Heart left ventricle (tissue), 16 donors: ENCODE data around the gene ELOB. TPM values are rescaled to one million over a fixed set of nuclear protein-coding genes. Genes with fewer than 3 reads are reported as not detected.
A peak's percentile ranks its signal among the peaks of the same experiment; 100 is the strongest.

Experiments used
- ATAC-seq, 4 donors: fragments of 200-7000 bp; cut with Tn5 transposase; one replicate each; pipeline ENCODE4 v1.9.1; 2020 to 2022; ENCODE audit warnings: moderate library complexity in 4 of 4, mild to moderate bottlenecking in 3 of 4, moderate number of reproducible peaks in 1 of 4
- DNase-seq, 5 donors: peaks; one replicate each; pipeline ENCODE4 v3.0.0-alpha.2; 2020
- H3K27ac ChIP-seq, 12 donors: fragments of 200-600 bp; sonication (generic) in 4 of 12; one replicate each; pipeline versions ENCODE4 v1.5.0 to v1.8.0; 2016 to 2022; ENCODE audit warnings: mild to moderate bottlenecking in 2 of 12
- H3K27me3 ChIP-seq, 9 donors: fragments of 200-600 bp; sonication (generic) in 2 of 9; one replicate each; pipeline versions ENCODE4 v1.5.1 to v1.8.0; 2016 to 2022; ENCODE audit warnings: mild to moderate bottlenecking in 3 of 9
- H3K36me3 ChIP-seq, 9 donors: fragments of 200-600 bp; sonication (generic) in 2 of 9; one replicate each; pipeline versions ENCODE4 v1.5.0 to v1.8.0; 2018 to 2022; ENCODE audit warnings: mild to moderate bottlenecking in 2 of 9
- H3K4me1 ChIP-seq, 12 donors: fragments of 200-600 bp; sonication (generic) in 4 of 12; one replicate each; pipeline versions ENCODE4 v1.5.0 to v1.8.0; 2016 to 2022; ENCODE audit warnings: mild to moderate bottlenecking in 3 of 12
- H3K4me3 ChIP-seq, 12 donors: fragments of 200-600 bp; sonication (generic) in 4 of 12; one replicate each; pipeline versions ENCODE4 v1.5.0 to v1.8.0; 2017 to 2022; ENCODE audit warnings: mild to moderate bottlenecking in 9 of 12, moderate library complexity in 4 of 12
- H3K9me3 ChIP-seq, 12 donors: fragments of 200-600 bp; sonication (generic) in 4 of 12; one replicate each; pipeline versions ENCODE4 v1.5.0 to v1.8.0; 2016 to 2022; ENCODE audit warnings: mild to moderate bottlenecking in 1 of 12
- CTCF ChIP-seq, 12 donors: fragments of 200-600 bp; sonication (generic) in 4 of 12; IDR thresholded peaks; one replicate each; pipeline versions ENCODE4 v1.5.0 to v1.8.0; 2018 to 2022; ENCODE audit warnings: antibody characterized with exemption in 12 of 12, mild to moderate bottlenecking in 5 of 12
- POLR2A ChIP-seq, 2 donors: fragments of 450-650 bp; IDR thresholded peaks; one replicate each; pipeline ENCODE4 v1.6.1; 2017; ENCODE audit warnings: antibody characterized with exemption in 2 of 2, mild to moderate bottlenecking in 2 of 2, moderate library complexity in 2 of 2
- WGBS, 4 donors: extraction: QIAGEN DNeasy Blood & Tissue Kit in 2 of 4; methylation state at CpG; one replicate each; pipeline versions ENCODE4 v1.1.5 to v1.1.7; 2013 to 2018; 5-methylcytosine and 5-hydroxymethylcytosine counted together
- intact Hi-C, 10 donors: fragments of 100-400 bp; cut with DNase I; formaldehyde crosslinking; loops; one replicate each; pipeline versions ENCODE4 v1.11.1 to v1.14.2; 2022
- polyA plus RNA-seq, 2 donors: library from polyadenylated mRNA; stranded (reverse); fragments of 200-250 nt; gene quantifications; one replicate each; pipeline ENCODE4 v1.2.3, GENCODE V29; 2013
- total RNA-seq, 9 donors: library from RNA; depleted of rRNA in 2 of 9; stranded (reverse); fragments of >200 nt in 2 of 9; fragmentation: NEBNext Ultra II Directional in 3 of 9; extraction: Animal tissue kit (Norgen Biotek cat#: 25700) in 3 of 9; gene quantifications; one replicate each; pipeline versions ENCODE4 v1.1.0 to v1.2.4, GENCODE V29; 2016 to 2023
- donor health status: ischemic (EF 13 %, LVEDD 7.1; RV severe dilation, severe dysfunction).
- donor health status: healthy with polysubstance abuse.
- donor health status: DM: no; HTN: yes; CAD: no.
- donor health status: DM: no; HTN: no; CAD: no.
- donor health status: ischemic (EF 25% LVEDD 6.9; RV normal size, moderate dysfunction).
- donor health status: ischemic (EF 25% LVEDD 5.7; RV mildly dilated, moderate dysfunction).
- donor health status: healthy.
- donor health status: DM: yes; HTN: yes; CAD: no.
- donor health status: ischemic (EF 35%, LVEDD 5.7; RV mildly dilated, moderate dysfunction).
- donor health status: nonischemic (EF 11% LVEDD 7.7; RV severe dilation, severe dysfunction).
- donor health status: DM: yes; HTN: yes; CAD: no.
- donor health status: PGD.
- donor health status: ischemic (EF 29% LVEDD 5.4; RV normal size, mild dysfunction).
- donor health status: nonischemic (EF 23%, LVEDD 6.1; RV moderate dilation, normal function).

Gene ELOB
- total and polyA plus RNA-seq, 11 donors, result 213 to 1,067 (median 325) TPM

GRCh38 chr16:2734844-2735515 lies 42.1 kb downstream of the ELOB start:
- ATAC-seq (no peak), DNase-seq (peak in 1 of 5 donors; percentile 12)
- Histone ChIP-seq H3K4me3 (no peak overlapping the region), H3K27me3 (peaks cover 0 to 8% (median 0%) of the 10 kb centered on the region in 9 donors), H3K9me3 (no peaks in the 10 kb centered on the region), H3K36me3 (no peaks in the 10 kb centered on the region), H3K27ac (no peak overlapping the region), H3K4me1 (no peaks in the 10 kb centered on the region)
- TF ChIP-seq CTCF (IDR thresholded peaks at IDR 0.05), result no peak
- TF ChIP-seq POLR2A (IDR thresholded peaks at IDR 0.05), result no peak
- intact Hi-C loops, result no loop called here
- 81 to 85% (median 81%) methylated on average over 10 of the region's 10 CpGs for WGBS, 4 donors

GRCh38 chr16:2728034-2728433 lies 49.0 kb downstream of the ELOB start:
- no peak overlapping the region for H3K27ac ChIP-seq
- intact Hi-C loops, result no loop called here
- DNase-seq, result no peak
- no peak for TF ChIP-seq POLR2A (IDR thresholded peaks at IDR 0.05)
- TF ChIP-seq CTCF (IDR thresholded peaks at IDR 0.05), result no peak
- H3K27me3 ChIP-seq, result peaks cover 0 to 8% (median 0%) of the 10 kb centered on the region in 9 donors
- no peaks in the 10 kb centered on the region for H3K36me3 ChIP-seq
- ATAC-seq, result no peak
- H3K4me1 ChIP-seq, result no peaks in the 10 kb centered on the region
- 85 to 88% (median 86%) methylated on average over 7 of the region's 7 CpGs for WGBS, 4 donors
- H3K4me3 ChIP-seq, result no peak overlapping the region
- H3K9me3 ChIP-seq, result no peaks in the 10 kb centered on the region

- DNase-seq (no peak), ATAC-seq (no peak)
- Histone ChIP-seq H3K4me1 (no peaks in the 10 kb centered on the region), H3K27me3 (peaks cover 0 to 8% (median 0%) of the 10 kb centered on the region in 9 donors), H3K9me3 (no peaks in the 10 kb centered on the region), H3K4me3 (no peak overlapping the region), H3K36me3 (no peaks in the 10 kb centered on the region), H3K27ac (no peak overlapping the region)
- 84 to 85% (median 85%) methylated on average over 5 of the region's 5 CpGs for WGBS, 4 donors
- intact Hi-C loops, result no loop called here
- TF ChIP-seq POLR2A (IDR thresholded peaks at IDR 0.05) (no peak), CTCF (IDR thresholded peaks at IDR 0.05) (no peak)
These were observed 50.2 kb downstream of the ELOB start for GRCh38 chr16:2726923-2727322.

- 72 to 75% (median 73%) methylated on average over 12 to 16 of the region's 16 CpGs for WGBS, 4 donors
- intact Hi-C loops, result loop anchor here in 1 of 10 donors (5.0 kb wide), 1 partner anchor 43 kb away; the partner anchor contains the start of gene KCTD5
These were observed 52.2 kb downstream of the ELOB start for GRCh38 chr16:2724816-2725348.

More at GRCh38 chr16:2724816-2725348, 52.2 kb downstream of the ELOB start:
- TF ChIP-seq POLR2A (IDR thresholded peaks at IDR 0.05) (no peak), CTCF (IDR thresholded peaks at IDR 0.05) (no peak)
- Histone ChIP-seq H3K27ac (no peak overlapping the region), H3K27me3 (peaks cover 0 to 8% (median 0%) of the 10 kb centered on the region in 9 donors), H3K9me3 (no peaks in the 10 kb centered on the region), H3K4me1 (peaks cover 0 to 15% (median 9%) of the 10 kb centered on the region in 12 donors), H3K36me3 (no peaks in the 10 kb centered on the region), H3K4me3 (no peak overlapping the region)
- DNase-seq (no peak), ATAC-seq (no peak)
